Common myeloid progenitor, CD34-positive (primary cell): ENCODE results near the gene ACTL7B.

ENCODE experiments used
- CTCF ChIA-PET: fragments of 350-600 bp; sonication (Branson Sonifier 250); formaldehyde crosslinking; loops from one replicate; lab custom pipeline; 2021; ENCODE audit warnings: antibody characterized with exemption; lab: Charles Lee
- POLR2A ChIA-PET: fragments of 350-600 bp; sonication (Branson Sonifier 250); formaldehyde crosslinking; loops from one replicate; lab custom pipeline; 2021; ENCODE audit warnings: antibody characterized with exemption; lab: Charles Lee
- DNase-seq, 3 donors: peaks; one replicate each; pipeline versions ENCODE4 v3.0.0 to v3.0.0-alpha.2; 2013
- H3K27ac ChIP-seq, 2 experiments: 1 replicate in 1 of 2; 2 replicates in 1 of 2; pipeline ENCODE4 v1.7.0; 2013; ENCODE audit warnings: inconsistent platforms in 2 of 2, low read length in 2 of 2, mild to moderate bottlenecking in 2 of 2, low read depth in 1 of 2, moderate library complexity in 1 of 2; ENCODE audit not compliant: severe bottlenecking in 2 of 2, insufficient read depth in 1 of 2, poor library complexity in 1 of 2
- H3K27me3 ChIP-seq, 5 experiments: replicated peaks in 2 of 5; 1 replicate in 3 of 5; 2 replicates in 2 of 5; pipeline versions ENCODE4 v1.6.1 to v1.7.0; 2013; ENCODE audit warnings: low read length in 4 of 5, mild to moderate bottlenecking in 2 of 5, moderate library complexity in 2 of 5, inconsistent platforms in 1 of 5; ENCODE audit not compliant: insufficient read depth in 5 of 5, control insufficient read depth in 4 of 5
- H3K36me3 ChIP-seq, 4 experiments: 1 replicate in 2 of 4; 2 replicates in 2 of 4; pipeline versions ENCODE4 v1.6.1 to v1.7.0; 2013; ENCODE audit warnings: low read length in 3 of 4, control low read depth in 1 of 4, mild to moderate bottlenecking in 1 of 4; ENCODE audit not compliant: control insufficient read depth in 4 of 4, insufficient read depth in 4 of 4
- H3K4me1 ChIP-seq, 4 experiments: 1 replicate in 3 of 4; 2 replicates in 1 of 4; pipeline versions ENCODE4 v1.6.1 to v1.7.1; 2013; ENCODE audit warnings: low read length in 3 of 4, mild to moderate bottlenecking in 3 of 4, control low read depth in 1 of 4, inconsistent platforms in 1 of 4, moderate library complexity in 1 of 4; ENCODE audit not compliant: control insufficient read depth in 4 of 4, insufficient read depth in 4 of 4; ENCODE audit errors: control extremely low read depth in 1 of 4
- H3K4me3 ChIP-seq, 7 experiments: 1 replicate in 4 of 7; 2 replicates in 3 of 7; pipeline versions ENCODE4 v1.5.1 to v1.7.0; 2013; ENCODE audit warnings: mild to moderate bottlenecking in 7 of 7, low read length in 6 of 7, moderate library complexity in 6 of 7, inconsistent platforms in 2 of 7, low read depth in 2 of 7, control low read depth in 1 of 7; ENCODE audit not compliant: insufficient read depth in 4 of 7, control insufficient read depth in 1 of 7; ENCODE audit errors: extremely low read depth in 1 of 7
- H3K9me3 ChIP-seq, 5 experiments: 1 replicate in 4 of 5; 2 replicates in 1 of 5; pipeline versions ENCODE4 v1.6.1 to v1.7.1; 2013; ENCODE audit warnings: low read length in 4 of 5, mild to moderate bottlenecking in 2 of 5, inconsistent platforms in 1 of 5, low read depth in 1 of 5, moderate library complexity in 1 of 5; ENCODE audit not compliant: control insufficient read depth in 4 of 5, insufficient read depth in 2 of 5; ENCODE audit errors: control extremely low read depth in 1 of 5
- WGBS: methylation state at CpG from one replicate; pipeline ENCODE4 v1.1.5; 2013; ENCODE audit not compliant: insufficient coverage; 5-methylcytosine and 5-hydroxymethylcytosine counted together

Gene ACTL7B

GRCh38 chr9:108883085-108883484, 27.3 kb upstream of the ACTL7B start:
- H3K27me3 ChIP-seq: no peaks in the 10 kb centered on the region
- H3K4me1 ChIP-seq: no peaks in the 10 kb centered on the region
- H3K4me3 ChIP-seq: no peak overlapping the region
- POLR2A ChIA-PET: no interaction called here
- no peak for DNase-seq
- peaks cover 20 to 55% (median 38%) of the 10 kb centered on the region in 4 experiments for H3K36me3 ChIP-seq
- no peak overlapping the region for H3K27ac ChIP-seq
- WGBS: 97% methylated on average over 2 of the region's 3 CpGs
- CTCF ChIA-PET: interaction anchor here (1.2 to 1.4 kb wide), 2 partner anchors 17 to 45 kb away, joined by 3 read pairs; no protein-coding TSS in a partner anchor
- H3K9me3 ChIP-seq: peaks cover 0 to 2% (median 0%) of the 10 kb centered on the region in 5 experiments

- Histone ChIP-seq H3K27me3 (no peaks in the 10 kb centered on the region), H3K9me3 (peaks cover 0 to 2% (median 0%) of the 10 kb centered on the region in 5 experiments), H3K27ac (no peak overlapping the region), H3K36me3 (peaks cover 24 to 60% (median 42%) of the 10 kb centered on the region in 4 experiments), H3K4me3 (no peak overlapping the region), H3K4me1 (no peaks in the 10 kb centered on the region)
- WGBS: 100% methylated on average over 3 of the region's 6 CpGs
- ChIA-PET CTCF (no interaction called here), POLR2A (interaction anchor here (0.6 kb wide), 1 partner anchor 134 kb away, joined by 5 read pairs; no protein-coding TSS in a partner anchor)
- DNase-seq: no peak
Observed at GRCh38 chr9:108882052-108882888, 26.5 kb upstream of the ACTL7B start.

- POLR2A ChIA-PET: no interaction called here
- CTCF ChIA-PET: no interaction called here
Observed at GRCh38 chr9:108880738-108881316, 25.0 kb upstream of the ACTL7B start.

GRCh38 chr9:108877524-108877923, 21.7 kb upstream of the ACTL7B start:
- no peak overlapping the region for H3K27ac ChIP-seq
- ChIA-PET CTCF (interaction anchor here (1.2 kb wide), 1 partner anchor 13 kb away, joined by 5 read pairs; no protein-coding TSS in a partner anchor), POLR2A (no interaction called here)
- no peaks in the 10 kb centered on the region for H3K27me3 ChIP-seq
- no peak for DNase-seq
- no peaks in the 10 kb centered on the region for H3K9me3 ChIP-seq
- WGBS: 100% methylated on average over 1 of the region's 2 CpGs
- peaks cover 23 to 76% (median 49%) of the 10 kb centered on the region in 4 experiments for H3K36me3 ChIP-seq
- H3K4me3 ChIP-seq: no peak overlapping the region
- H3K4me1 ChIP-seq: no peaks in the 10 kb centered on the region

More at GRCh38 chr9:108880738-108881316, 25.0 kb upstream of the ACTL7B start:
- peaks cover 21 to 62% (median 44%) of the 10 kb centered on the region in 4 experiments for H3K36me3 ChIP-seq
- H3K27me3 ChIP-seq: no peaks in the 10 kb centered on the region
- DNase-seq: no peak
- H3K4me3 ChIP-seq: no peak overlapping the region
- H3K27ac ChIP-seq: no peak overlapping the region
- peaks cover 0 to 2% (median 0%) of the 10 kb centered on the region in 5 experiments for H3K9me3 ChIP-seq
- WGBS: 100% methylated on average over 2 of the region's 3 CpGs
- no peaks in the 10 kb centered on the region for H3K4me1 ChIP-seq

- POLR2A ChIA-PET: no interaction called here
- peaks cover 24 to 78% (median 53%) of the 10 kb centered on the region in 4 experiments for H3K36me3 ChIP-seq
Observed at GRCh38 chr9:108876425-108876824, 20.6 kb upstream of the ACTL7B start.

GRCh38 chr9:108874058-108874788, 18.4 kb upstream of the ACTL7B start:
- Histone ChIP-seq H3K4me3 (no peak overlapping the region), H3K36me3 (peaks cover 25 to 78% (median 45%) of the 10 kb centered on the region in 4 experiments), H3K27me3 (no peaks in the 10 kb centered on the region), H3K9me3 (peaks cover 0 to 11% (median 3%) of the 10 kb centered on the region in 5 experiments), H3K27ac (no peak overlapping the region), H3K4me1 (no peaks in the 10 kb centered on the region)
- ChIA-PET POLR2A (no interaction called here), CTCF (no interaction called here)
- DNase-seq: no peak
- 100% methylated on average over 1 of the region's 4 CpGs for WGBS

More at GRCh38 chr9:108876425-108876824, 20.6 kb upstream of the ACTL7B start:
- Histone ChIP-seq H3K4me1 (no peaks in the 10 kb centered on the region), H3K27ac (no peak overlapping the region), H3K9me3 (peaks cover 0 to 7% (median 3%) of the 10 kb centered on the region in 5 experiments), H3K27me3 (no peaks in the 10 kb centered on the region), H3K4me3 (no peak overlapping the region)
- no peak for DNase-seq
- CTCF ChIA-PET: interaction anchor here (1.2 kb wide), 1 partner anchor 14 kb away, joined by 5 read pairs; no protein-coding TSS in a partner anchor
- 100% methylated on average over 3 of the region's 5 CpGs for WGBS
